COLO668 (cell line): ENCODE results near the gene TRAF2.
A peak's percentile ranks its signal among the peaks of the same experiment; 100 is the strongest.
"Not testable (repeated sequence)": the region's sequence is repeated elsewhere in the genome, so short reads cannot be mapped to it uniquely, and the experiment has no call there.

Source experiments
- DNase-seq: peaks from one replicate; lab custom pipeline; 2025; ENCODE audit not compliant: unreplicated experiment; lab: John Stamatoyannopoulos, UW

Gene TRAF2

GRCh38 chr9:136876476-136876875, 9.8 kb upstream of the TRAF2 start:
- DNase-seq: no peak

GRCh38 chr9:136880651-136881050, 5.7 kb upstream of the TRAF2 start:
- peak; percentile 25 for DNase-seq

DNA sequence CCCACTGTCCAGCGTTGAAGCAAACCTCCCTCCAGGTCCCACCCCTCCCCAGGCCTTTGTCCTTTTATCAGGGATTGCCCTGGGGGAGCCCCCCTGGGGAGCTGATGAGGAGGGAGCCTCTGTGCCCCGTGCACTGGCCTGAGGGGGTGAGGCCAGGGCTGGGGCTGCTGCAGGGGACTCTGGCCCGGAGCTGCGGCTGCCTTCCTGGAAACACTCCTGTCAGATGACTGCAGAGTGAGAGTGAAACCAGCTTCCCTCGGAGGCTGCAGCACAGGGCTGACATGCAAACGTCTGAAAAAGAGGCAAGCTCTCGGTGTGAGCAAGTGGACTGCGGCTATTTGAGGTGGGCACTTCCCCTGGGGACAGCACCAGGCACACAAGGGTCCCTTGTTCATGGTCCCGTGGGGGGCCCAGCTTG, 4.6 kb upstream of the TRAF2 start:
- DNase-seq: no peak

GRCh38 chr9:136882109-136882946, 4.0 kb upstream of the TRAF2 start:
- DNase-seq: peak; percentile 80

- DNase-seq: not testable (repeated sequence)
These were observed 3.4 kb upstream of the TRAF2 start for GRCh38 chr9:136882947-136883283.

- DNase-seq: not testable (repeated sequence)
These were observed 2.6 kb upstream of the TRAF2 start for GRCh38 chr9:136883670-136884069.

- DNase-seq: peak; percentile 83
These were observed 588 bp downstream of the TRAF2 start for GRCh38 chr9:136886610-136887597.

DNA sequence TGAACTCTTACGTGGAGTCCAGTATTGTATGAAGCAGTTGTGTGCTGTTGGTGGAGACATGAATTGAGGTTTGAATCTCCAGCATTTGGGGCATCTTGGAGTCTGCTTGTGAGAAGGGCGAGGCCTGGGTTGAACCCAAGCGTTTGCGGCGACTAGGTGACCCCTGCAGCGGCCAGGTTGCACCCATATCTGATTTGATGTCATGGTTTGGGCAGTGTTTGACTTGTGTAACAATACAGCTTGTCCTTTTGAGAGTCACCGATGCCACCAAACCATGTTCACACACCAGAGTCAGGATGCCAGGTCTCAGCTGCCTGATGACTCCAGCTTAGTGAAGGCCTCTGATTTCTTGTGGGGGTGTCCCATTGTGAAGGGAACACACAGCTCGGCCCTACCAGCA, 2.1 kb downstream of the TRAF2 start:
- no peak for DNase-seq

- no peak for DNase-seq
These were observed 3.5 kb downstream of the TRAF2 start for GRCh38 chr9:136889858-136890257.

DNA sequence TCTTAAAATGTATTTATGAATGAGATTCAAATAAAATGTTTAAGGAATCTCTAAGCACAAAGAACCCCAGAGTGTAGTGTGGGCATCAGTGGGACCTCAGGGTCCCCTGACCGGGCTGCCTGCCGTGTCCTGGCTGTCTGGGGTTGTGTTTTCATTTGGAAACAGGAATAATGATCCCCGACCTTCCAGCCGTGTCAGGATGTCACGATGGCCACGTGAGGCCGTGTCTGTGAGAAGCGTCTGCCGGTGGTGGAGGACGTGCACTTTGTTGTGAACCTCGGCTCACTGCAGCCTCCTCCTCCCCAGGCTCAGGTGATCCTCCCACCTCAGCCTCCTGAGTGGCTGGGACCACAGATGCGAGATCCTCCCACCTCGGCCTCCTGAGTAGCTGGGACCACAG, 4.3 kb downstream of the TRAF2 start:
- no peak for DNase-seq

DNA sequence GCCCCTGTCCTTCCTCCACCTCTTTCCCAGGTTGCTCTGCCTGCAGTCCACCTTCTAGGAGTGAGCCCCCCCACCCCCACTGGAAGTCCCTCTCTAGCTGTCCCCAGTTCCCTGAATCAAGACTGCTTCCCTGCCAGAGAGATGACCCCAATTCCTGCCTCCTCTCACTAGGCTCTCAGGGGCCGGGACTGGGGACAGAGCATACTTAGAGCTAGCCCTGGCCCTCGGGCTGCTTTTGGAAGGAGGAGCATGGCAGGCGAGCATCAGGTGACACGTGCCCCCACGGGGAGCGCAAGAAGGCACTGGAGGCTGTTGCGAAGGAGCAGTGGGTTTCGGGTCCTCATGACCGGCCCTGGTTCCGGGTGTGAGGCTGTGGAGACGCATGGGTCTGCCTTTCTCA, 9.7 kb downstream of the TRAF2 start:
- DNase-seq: no peak

DNA sequence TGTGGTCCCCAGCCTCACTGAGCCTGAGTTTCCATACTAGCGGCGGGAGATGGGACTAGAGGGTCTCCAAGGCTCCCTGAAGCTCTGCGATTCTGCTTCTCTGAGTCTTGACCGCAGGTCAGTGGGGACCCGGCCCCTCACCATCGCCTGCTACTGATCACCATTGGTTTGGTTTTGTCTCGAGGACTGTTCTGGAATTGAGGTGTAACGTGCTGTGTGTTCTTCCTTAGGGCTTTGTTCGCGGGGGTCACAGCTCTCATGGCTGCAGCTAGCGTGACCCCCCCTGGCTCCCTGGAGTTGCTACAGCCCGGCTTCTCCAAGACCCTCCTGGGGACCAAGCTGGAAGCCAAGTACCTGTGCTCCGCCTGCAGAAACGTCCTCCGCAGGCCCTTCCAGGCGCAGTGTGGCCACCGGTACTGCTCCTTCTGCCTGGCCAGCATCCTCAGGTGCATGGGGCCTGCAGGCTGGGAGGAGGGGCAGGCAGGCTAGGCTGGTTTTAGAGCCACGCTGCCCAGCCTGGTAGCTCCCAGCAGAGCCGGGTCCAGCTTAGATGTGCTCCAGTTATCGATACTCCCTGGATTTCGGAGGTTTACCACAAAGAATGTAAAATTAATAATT, 12.3 kb downstream of the TRAF2 start:
- no peak for DNase-seq

DNA sequence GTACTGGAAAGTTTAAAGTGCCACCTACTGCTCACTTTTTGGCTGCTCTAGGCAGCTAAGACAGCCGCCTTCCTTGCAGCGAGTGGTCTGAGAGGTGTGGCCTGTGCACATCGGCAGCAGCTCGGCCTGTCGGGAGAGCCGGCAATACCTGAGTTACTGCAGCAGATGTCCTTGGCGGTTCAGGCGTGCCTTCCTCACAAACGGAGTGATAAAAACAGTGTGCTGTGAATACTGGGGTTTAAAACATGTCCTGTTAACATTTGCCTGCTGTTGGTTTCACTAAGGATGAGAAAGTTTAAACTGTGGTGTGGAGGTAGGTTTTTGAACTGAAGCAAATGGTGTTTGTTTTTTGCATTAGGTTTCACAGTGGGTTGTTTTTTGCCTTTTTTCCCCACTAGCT, 12.9 kb downstream of the TRAF2 start:
- no peak for DNase-seq

DNA sequence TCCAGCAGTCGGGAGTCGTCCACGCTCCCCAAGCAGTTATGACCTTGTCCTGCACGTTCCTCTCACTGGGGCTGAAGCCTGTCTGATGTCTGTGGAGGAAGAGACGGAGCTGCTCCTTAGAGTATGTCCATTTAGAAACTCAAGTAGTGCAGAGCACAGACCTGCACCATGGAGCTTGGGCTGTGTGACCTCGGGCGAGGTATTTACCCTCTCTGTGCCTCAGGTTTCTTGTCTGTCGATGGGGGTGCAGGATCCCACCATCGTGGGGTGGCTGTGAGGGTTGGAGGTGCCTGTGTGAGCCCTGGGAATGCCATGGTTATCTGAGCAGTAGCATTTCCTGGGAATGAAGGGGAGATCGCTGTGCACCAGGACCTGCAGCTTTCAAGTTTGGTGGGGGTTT, 14.2 kb downstream of the TRAF2 start:
- no peak for DNase-seq

DNA sequence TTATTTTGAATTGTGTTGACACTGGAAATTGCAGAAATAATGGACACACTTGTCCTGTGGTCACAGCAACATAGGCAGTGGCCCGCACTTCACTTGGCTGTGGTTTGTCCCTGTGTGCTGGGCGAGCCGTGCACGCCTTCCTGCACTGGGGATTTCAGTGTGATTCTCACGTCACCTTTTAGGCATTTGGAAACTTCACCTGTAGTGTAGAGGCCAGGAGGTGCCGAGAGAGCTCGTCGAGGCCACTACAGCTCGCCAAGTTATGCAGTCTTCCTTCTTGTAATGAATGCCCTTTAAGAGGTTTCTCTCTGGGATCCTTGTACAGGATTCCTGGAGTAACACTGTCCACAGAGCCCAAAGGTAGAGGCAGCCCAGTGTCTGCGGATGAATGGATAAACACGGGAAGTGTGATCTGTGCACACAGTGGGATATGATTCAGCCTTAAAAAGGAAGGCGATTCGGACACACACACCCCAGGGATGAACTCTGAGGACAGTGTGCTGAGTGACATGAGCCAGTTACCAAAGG, 14.7 kb downstream of the TRAF2 start:
- no peak for DNase-seq

- peak; percentile 21 for DNase-seq
These were observed 15.4 kb downstream of the TRAF2 start for GRCh38 chr9:136901516-136902258.

- DNase-seq: peak; percentile 85
These were observed 16.0 kb downstream of the TRAF2 start for GRCh38 chr9:136902259-136902821.

DNA sequence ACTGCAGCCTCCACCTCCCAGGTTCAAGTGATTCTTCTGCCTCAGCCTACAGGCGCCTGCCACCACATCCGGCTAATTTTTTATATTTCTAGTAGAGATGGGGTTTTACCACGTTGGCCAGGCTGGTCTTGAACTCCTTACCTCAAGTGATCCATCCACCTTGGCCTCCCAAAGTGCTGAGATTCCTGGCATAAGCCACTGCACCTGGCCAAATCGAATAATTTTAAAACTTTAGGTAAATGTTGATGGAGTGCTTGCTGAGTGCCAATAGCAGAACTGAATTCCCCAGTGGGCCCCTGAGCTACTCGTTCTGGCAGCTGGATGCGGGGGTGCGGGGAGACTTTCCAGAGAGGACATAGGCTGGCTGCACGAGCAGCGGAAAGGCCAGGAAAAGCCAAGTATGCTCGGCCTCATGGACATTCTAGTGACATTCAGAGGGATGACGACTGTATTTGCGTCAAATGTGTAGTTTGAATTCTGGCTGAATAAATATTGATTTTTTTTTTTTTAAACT, 16.8 kb downstream of the TRAF2 start:
- peak; percentile 22 for DNase-seq

- no peak for DNase-seq
These were observed 19.9 kb downstream of the TRAF2 start for GRCh38 chr9:136906266-136906665.
